HEK293T (cell line): Measurements from ENCODE around the gene APBB2.

ENCODE experiments used
- CTCF ChIA-PET: fragments of 350-600 bp; formaldehyde crosslinking; extraction: SDS; loops from one replicate; lab custom pipeline; 2021; ENCODE audit warnings: antibody characterized with exemption, inconsistent platforms; lab: Yijun Ruan, JAX
- POLR2A ChIA-PET: fragments of 350-600 bp; formaldehyde crosslinking; extraction: SDS; loops from one replicate; lab custom pipeline; 2020; ENCODE audit warnings: antibody characterized with exemption, inconsistent platforms; lab: Yijun Ruan, JAX
- DNase-seq: peaks from one replicate; pipeline ENCODE4 v3.0.0; 2012; ENCODE audit warnings: mixed read lengths; ENCODE audit errors: extremely low spot score
- ARNT ChIP-seq: fragments of 450-650 bp; IDR thresholded peaks from 2 replicates; pipeline ENCODE4 v1.6.1; 2017; ENCODE audit warnings: mild to moderate bottlenecking
- BHLHE40 ChIP-seq: fragments of 450-650 bp; IDR thresholded peaks from 2 replicates; pipeline ENCODE4 v1.6.1; 2016; ENCODE audit warnings: mild to moderate bottlenecking, moderate library complexity, borderline replicate concordance
- CTBP1 ChIP-seq: fragments of 450-650 bp; IDR thresholded peaks from 2 replicates; pipeline ENCODE4 v1.6.1; 2016; ENCODE audit warnings: borderline replicate concordance
- ELF4 ChIP-seq: fragments of 450-650 bp; IDR thresholded peaks from 2 replicates; pipeline ENCODE4 v1.6.1; 2017; ENCODE audit warnings: antibody characterized with exemption
- FOXA1 ChIP-seq: fragments of 450-650 bp; IDR thresholded peaks from 2 replicates; pipeline ENCODE4 v1.6.1; 2016; ENCODE audit warnings: mild to moderate bottlenecking
- FOXK2 ChIP-seq: fragments of 450-650 bp; IDR thresholded peaks from 2 replicates; pipeline ENCODE4 v1.6.1; 2016; ENCODE audit warnings: mild to moderate bottlenecking
- FOXM1 ChIP-seq: fragments of 450-650 bp; IDR thresholded peaks from 2 replicates; pipeline ENCODE4 v1.6.1; 2017; ENCODE audit warnings: mild to moderate bottlenecking, borderline replicate concordance
- HDGF ChIP-seq: fragments of 450-650 bp; IDR thresholded peaks from 2 replicates; pipeline ENCODE4 v1.6.1; 2017; ENCODE audit warnings: antibody characterized with exemption, borderline replicate concordance
- L3MBTL2 ChIP-seq: fragments of 450-650 bp; conservative IDR thresholded peaks from 2 replicates; pipeline ENCODE4 v1.6.1; 2016; ENCODE audit warnings: mild to moderate bottlenecking
- LEF1 ChIP-seq: fragments of 450-650 bp; IDR thresholded peaks from 2 replicates; pipeline ENCODE4 v1.6.1; 2017; ENCODE audit warnings: mild to moderate bottlenecking, borderline replicate concordance
- NFRKB ChIP-seq: fragments of 450-650 bp; IDR thresholded peaks from 2 replicates; pipeline ENCODE4 v1.6.1; 2016; ENCODE audit warnings: mild to moderate bottlenecking, moderate library complexity
- PKNOX1 ChIP-seq: fragments of 450-650 bp; IDR thresholded peaks from 2 replicates; pipeline ENCODE4 v1.6.1; 2016
- SP1 ChIP-seq: fragments of 450-650 bp; IDR thresholded peaks from 2 replicates; pipeline ENCODE4 v1.6.1; 2017
- SUZ12 ChIP-seq: fragments of 450-650 bp; IDR thresholded peaks from 2 replicates; pipeline ENCODE4 v1.6.1; 2016; ENCODE audit warnings: mild to moderate bottlenecking
- TARDBP ChIP-seq: fragments of 450-650 bp; IDR thresholded peaks from 2 replicates; pipeline ENCODE4 v1.6.1; 2016
- ZNF384 ChIP-seq: fragments of 450-650 bp; IDR thresholded peaks from 2 replicates; pipeline ENCODE4 v1.6.1; 2016

The APBB2 gene

GRCh38 chr4:41135801-41136200, 78.5 kb downstream of the APBB2 start:
- POLR2A ChIA-PET = no interaction called here
- CTCF ChIA-PET = no interaction called here
- no peak for TF ChIP-seq TARDBP
- TF ChIP-seq HDGF = no peak
- no peak for TF ChIP-seq BHLHE40
- TF ChIP-seq SUZ12 = no peak
- TF ChIP-seq PKNOX1 = no peak
- TF ChIP-seq SP1 = no peak
- TF ChIP-seq L3MBTL2 = no peak
- TF ChIP-seq FOXK2 = no peak
- no peak for TF ChIP-seq FOXA1
- no peak for TF ChIP-seq FOXM1
- no peak for DNase-seq

GRCh38 chr4:41134581-41134980, 79.8 kb downstream of the APBB2 start:
- no peak for TF ChIP-seq CTBP1
- TF ChIP-seq ELF4 = no peak
- no peak for TF ChIP-seq BHLHE40
- TF ChIP-seq SUZ12 = no peak
- no peak for TF ChIP-seq FOXA1
- TF ChIP-seq NFRKB = no peak
- no peak for DNase-seq
- CTCF ChIA-PET = interaction anchor here (1.5 kb wide), 1 partner anchor 156 kb away, joined by 3 read pairs; no protein-coding TSS in a partner anchor
- POLR2A ChIA-PET = no interaction called here

GRCh38 chr4:41133454-41134018, 80.8 kb downstream of the APBB2 start:
- CTCF ChIA-PET = interaction anchor here (1.1 to 1.5 kb wide), 3 partner anchors 9 to 164 kb away, joined by 3 read pairs; no protein-coding TSS in a partner anchor
- TF ChIP-seq FOXM1 (no peak), PKNOX1 (no peak), L3MBTL2 (no peak)
- POLR2A ChIA-PET = no interaction called here
- DNase-seq = no peak

GRCh38 chr4:41132055-41132683, 82.2 kb downstream of the APBB2 start:
- TF ChIP-seq ARNT (no peak), FOXA1 (no peak), PKNOX1 (no peak), FOXK2 (no peak), LEF1 (no peak), TARDBP (no peak), L3MBTL2 (no peak), ELF4 (no peak), BHLHE40 (no peak), HDGF (no peak)
- DNase-seq = no peak
- ChIA-PET POLR2A (interaction anchor here (0.6 kb wide), 1 partner anchor 73 kb away, joined by 3 read pairs; no protein-coding TSS in a partner anchor), CTCF (interaction anchor here (0.6 kb wide), 1 partner anchor 80 kb away, joined by 3 read pairs; no protein-coding TSS in a partner anchor)

GRCh38 chr4:41129936-41130440, 84.4 kb downstream of the APBB2 start:
- POLR2A ChIA-PET = no interaction called here
- TF ChIP-seq HDGF = no peak
- TF ChIP-seq ARNT = no peak
- TF ChIP-seq CTBP1 = no peak
- no peak for TF ChIP-seq SP1
- no peak for TF ChIP-seq BHLHE40
- no peak for TF ChIP-seq NFRKB
- no peak for TF ChIP-seq L3MBTL2
- TF ChIP-seq FOXM1 = no peak
- TF ChIP-seq ZNF384 = no peak
- TF ChIP-seq ELF4 = no peak
- no peak for TF ChIP-seq FOXK2
- no peak for TF ChIP-seq PKNOX1
- no peak for TF ChIP-seq LEF1
- TF ChIP-seq TARDBP = no peak
- no peak for DNase-seq
- CTCF ChIA-PET = interaction anchor here (0.8 kb wide), 1 partner anchor 19 kb away, joined by 3 read pairs; no protein-coding TSS in a partner anchor
